GM19043 (cell line): ENCODE measurements around the gene PPP1R2.

ENCODE experiments used
- ATAC-seq: cut with Tn5 transposase; IDR thresholded peaks from one replicate; pipeline ENCODE4 v1.9.1; 2021; ENCODE audit warnings: low read depth; ENCODE audit not compliant: unreplicated experiment

PPP1R2 gene

DNA sequence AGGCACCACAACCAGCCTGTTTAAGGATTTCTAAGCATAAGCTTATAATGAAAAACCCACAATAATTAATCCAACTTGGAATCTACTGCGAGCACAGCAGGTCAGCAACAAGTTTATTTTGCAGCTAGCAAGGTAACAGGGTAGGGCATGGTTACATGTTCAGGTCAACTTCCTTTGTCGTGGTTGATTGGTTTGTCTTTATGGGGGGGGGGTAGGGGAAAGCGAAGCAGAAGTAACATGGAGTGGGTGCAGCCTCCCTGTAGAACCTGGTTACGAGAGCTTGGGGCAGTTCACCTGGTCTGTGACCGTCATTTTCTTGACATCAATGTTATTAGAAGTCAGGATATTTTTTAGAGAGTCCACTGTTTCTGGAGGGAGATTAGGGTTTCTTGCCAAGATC, 25.5 kb upstream of the PPP1R2 start:
- ATAC-seq, result no peak

GRCh38 chr3:195566797-195567196, 23.7 kb upstream of the PPP1R2 start:
- ATAC-seq, result no peak

- no peak for ATAC-seq
These were observed 22.6 kb upstream of the PPP1R2 start for GRCh38 chr3:195565716-195566115.

GRCh38 chr3:195563317-195563716, 20.2 kb upstream of the PPP1R2 start:
- ATAC-seq, result no peak

GRCh38 chr3:195559723-195560409, 16.7 kb upstream of the PPP1R2 start:
- no peak for ATAC-seq

- no peak for ATAC-seq
These were observed 15.5 kb upstream of the PPP1R2 start for GRCh38 chr3:195558602-195559001.

- no peak for ATAC-seq
These were observed 14.2 kb upstream of the PPP1R2 start for GRCh38 chr3:195557322-195557721.

DNA sequence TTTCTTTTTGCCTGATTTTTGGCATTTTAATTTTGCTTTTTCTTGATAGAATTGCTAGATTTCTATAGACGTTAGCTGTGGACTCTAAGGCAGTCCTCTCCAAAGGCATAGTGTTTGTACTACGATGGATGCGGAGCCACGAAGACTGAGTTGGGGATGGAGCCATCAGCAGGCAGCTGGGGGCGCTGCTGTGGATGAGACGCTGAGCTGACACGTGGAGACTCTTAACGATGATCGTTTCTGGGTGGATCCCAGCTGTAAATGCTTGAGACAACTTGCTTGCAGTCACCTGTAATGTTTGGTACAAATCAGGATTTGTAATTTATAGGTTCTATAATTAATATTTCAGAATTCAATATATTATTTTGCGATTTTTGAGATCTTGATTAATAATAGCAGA, 13.3 kb upstream of the PPP1R2 start:
- no peak for ATAC-seq

- ATAC-seq, result no peak
These were observed 12.0 kb upstream of the PPP1R2 start for GRCh38 chr3:195555110-195555509.

GRCh38 chr3:195554458-195554857, 11.3 kb upstream of the PPP1R2 start:
- ATAC-seq, result no peak

GRCh38 chr3:195553268-195553667, 10.1 kb upstream of the PPP1R2 start:
- no peak for ATAC-seq

DNA sequence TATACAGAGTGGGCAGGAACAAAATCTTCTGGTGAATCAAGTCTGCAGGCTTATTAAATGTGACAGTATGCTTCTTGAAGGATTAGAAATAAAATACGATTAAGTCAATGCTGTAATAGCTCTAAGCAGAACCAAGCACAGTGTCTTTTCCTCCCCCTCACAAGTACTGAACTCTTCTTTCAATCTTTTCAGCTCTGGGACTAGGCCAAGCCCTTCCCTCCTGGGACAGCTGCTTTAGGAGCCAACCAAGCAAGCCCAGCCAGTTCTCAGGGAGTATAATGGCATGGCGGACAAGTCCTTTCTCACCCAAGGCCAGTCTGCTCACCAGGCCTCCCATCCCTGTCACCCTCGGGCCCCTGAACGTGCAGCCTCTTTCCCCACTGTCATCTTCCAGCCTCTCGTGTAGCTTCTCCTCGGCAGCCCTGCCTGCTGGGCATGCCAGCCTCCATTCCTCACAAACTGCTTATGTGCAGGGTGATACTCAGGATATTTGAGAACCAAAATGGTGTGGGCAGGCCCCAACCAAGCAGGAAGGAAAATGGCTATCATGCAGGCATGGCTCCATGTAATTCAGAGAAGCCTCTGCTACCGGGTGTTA, 8.4 kb upstream of the PPP1R2 start:
- no peak for ATAC-seq

- peak; percentile 59 for ATAC-seq
These were observed 7.6 kb upstream of the PPP1R2 start for GRCh38 chr3:195550723-195551122.

DNA sequence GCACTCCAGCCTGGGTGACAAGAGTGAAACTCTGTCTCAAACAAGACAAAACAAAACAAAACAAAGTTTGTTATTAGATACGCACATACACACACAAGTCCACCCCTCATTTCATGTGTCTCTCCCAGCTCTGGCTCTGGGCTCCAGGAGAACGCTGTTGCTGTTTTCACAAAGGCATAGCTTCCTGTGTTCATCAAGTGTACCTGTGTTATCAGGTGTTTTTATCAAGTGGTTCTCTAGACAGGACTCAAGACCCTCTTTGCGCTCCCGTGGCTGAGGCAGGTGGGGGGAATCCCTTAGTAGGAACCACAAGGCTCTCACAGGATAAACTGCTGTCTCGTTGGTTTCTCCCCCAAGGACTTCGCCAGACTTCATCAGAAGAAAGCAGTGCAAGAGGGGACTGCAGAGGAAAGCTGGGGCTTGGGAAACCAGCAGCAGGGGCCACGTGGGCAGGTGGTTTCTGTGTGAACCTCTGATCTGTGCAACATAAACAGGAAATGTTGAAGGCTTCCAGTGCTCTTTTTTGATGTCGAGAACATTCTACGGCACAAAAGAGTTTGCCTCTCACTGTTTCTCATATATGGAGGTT, 6.9 kb upstream of the PPP1R2 start:
- ATAC-seq, result peak; percentile 64

GRCh38 chr3:195548987-195549386, 5.9 kb upstream of the PPP1R2 start:
- no peak for ATAC-seq

DNA sequence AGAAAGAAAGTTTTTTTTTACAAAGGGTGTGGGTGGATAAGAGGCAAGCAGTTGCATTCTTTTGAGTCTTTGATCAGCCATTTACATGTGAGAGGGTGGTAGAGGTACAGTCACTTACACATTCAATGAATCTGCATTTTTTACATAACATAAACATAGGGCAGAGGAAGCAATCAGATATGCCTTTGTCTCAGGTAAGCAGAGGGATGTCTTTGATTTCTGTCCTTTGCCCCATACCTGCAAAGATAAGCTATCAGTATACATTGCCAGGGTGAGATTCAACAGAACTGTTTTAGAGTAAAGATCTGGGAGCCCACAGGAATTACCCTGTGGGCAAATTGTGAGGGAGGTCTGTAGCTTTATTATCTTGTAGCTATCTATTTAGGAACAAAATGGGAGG, 5.4 kb upstream of the PPP1R2 start:
- ATAC-seq, result no peak

DNA sequence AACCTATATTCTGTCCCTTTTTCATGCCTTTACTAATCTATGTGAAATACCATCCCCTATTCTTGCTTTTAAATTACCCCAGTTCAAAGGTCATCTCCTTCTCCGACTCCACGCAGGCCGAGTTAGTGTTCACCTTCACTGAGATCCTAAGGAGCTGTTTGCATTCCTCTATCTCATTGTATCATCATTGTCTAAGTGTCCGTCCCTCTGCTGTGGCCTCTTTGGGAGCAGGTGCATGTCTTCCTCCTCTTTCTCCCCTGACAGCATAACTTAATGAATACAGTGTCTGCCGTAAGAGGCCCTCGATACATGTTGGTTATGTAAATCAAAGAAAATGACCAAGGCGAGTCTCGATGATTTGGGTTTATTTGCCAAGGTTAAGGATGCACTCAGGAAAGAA, 4.9 kb upstream of the PPP1R2 start:
- ATAC-seq, result no peak

- ATAC-seq, result no peak
These were observed 3.0 kb upstream of the PPP1R2 start for GRCh38 chr3:195546130-195546560.

DNA sequence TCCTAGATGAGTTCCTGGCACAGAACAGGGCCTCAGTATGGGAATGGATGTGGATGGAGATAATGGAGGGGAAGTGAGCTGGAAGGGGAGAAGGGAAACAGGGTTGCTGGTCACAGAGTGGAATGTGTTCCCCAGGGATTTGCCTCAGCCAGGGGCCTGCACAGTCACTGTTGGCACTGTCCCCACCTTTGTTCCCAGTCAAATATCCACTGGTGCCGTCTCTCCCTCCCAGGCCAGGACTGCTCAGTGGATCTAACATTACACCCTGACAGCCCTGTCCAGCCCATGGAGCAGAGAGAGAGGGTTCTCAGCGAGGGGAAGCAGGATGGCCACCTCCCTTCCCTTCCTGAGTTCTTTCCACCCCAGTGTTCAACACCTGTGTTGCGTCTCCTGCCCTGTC, 1.5 kb upstream of the PPP1R2 start:
- ATAC-seq, result no peak

DNA sequence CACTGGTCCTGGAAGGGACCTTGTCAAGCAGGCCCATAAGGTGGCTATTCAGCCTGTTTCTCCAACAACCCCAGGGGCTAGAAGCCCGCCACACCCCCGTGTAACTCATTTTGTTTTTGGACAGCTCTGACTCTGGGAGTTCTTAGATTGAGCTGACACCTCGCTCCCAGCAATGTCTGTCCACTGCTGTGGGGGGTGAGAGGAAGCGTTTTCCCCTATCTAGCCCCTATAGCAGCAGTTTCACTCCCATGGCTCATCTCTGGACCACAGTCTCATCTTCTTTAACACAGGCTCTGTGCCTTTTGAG, 1.1 kb upstream of the PPP1R2 start:
- no peak for ATAC-seq

GRCh38 chr3:195543500-195544229, 540 bp upstream of the PPP1R2 start:
- ATAC-seq, result peak; percentile 0

- ATAC-seq, result peak; percentile 23
These were observed 818 bp downstream of the PPP1R2 start for GRCh38 chr3:195542316-195542697.
